Mononuclear cell (primary cell): ENCODE results near the gene RPS6KA5. TPM values are rescaled to one million over a fixed set of nuclear protein-coding genes. Genes with fewer than 3 reads are reported as not detected.
"Not testable (repeated sequence)": the region's sequence is repeated elsewhere in the genome, so short reads cannot be mapped to it uniquely, and the experiment has no call there.

ENCODE experiments used
- H3K27me3 ChIP-seq: 2 replicates; pipeline ENCODE4 v1.6.0; 2011; ENCODE audit warnings: low read length, control low read depth; ENCODE audit not compliant: insufficient read depth
- H3K4me1 ChIP-seq: 2 replicates; pipeline ENCODE4 v1.5.1; 2011; ENCODE audit warnings: mild to moderate bottlenecking, low read length, control low read depth; ENCODE audit not compliant: insufficient read depth
- H3K4me3 ChIP-seq: 2 replicates; pipeline ENCODE4 v1.5.1; 2011; ENCODE audit warnings: mild to moderate bottlenecking, low read length, moderate library complexity
- H3K9me3 ChIP-seq: 2 replicates; pipeline ENCODE4 v1.5.1; 2011; ENCODE audit warnings: low read depth, mild to moderate bottlenecking, control low read depth, low read length
- total RNA-seq: library from RNA; depleted of rRNA; stranded (reverse); fragments of >200 nt; gene quantifications from one replicate; pipeline ENCODE4 v1.2.3, GENCODE V29; 2012

Gene RPS6KA5
- total RNA-seq, 1 donor, result 12.5 TPM

DNA sequence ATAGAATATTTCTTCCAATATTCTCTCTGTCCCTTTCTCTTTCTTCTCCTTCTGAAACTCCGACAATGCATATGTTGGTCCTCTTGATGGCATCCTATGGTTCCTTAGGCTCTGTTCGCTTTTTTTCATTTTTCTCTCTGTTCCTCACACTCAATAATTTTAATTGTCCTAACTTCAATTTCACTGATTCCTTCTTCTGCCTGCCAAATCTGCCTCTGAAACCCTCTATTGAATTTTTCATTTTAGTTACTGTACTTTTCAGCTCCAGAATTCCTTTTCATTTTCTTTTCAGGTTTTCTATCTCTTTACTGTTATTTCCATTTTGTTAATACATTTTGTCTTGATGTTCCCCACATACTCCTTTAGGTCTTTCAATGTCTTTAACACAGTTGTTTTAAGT lies 177.2 kb downstream of the RPS6KA5 start:
- Histone ChIP-seq H3K27me3 (no peaks in the 10 kb centered on the region), H3K4me3 (no peak overlapping the region), H3K4me1 (no peaks in the 10 kb centered on the region), H3K9me3 (peaks cover 7% of the 10 kb centered on the region)

- H3K4me1 ChIP-seq, result no peaks in the 10 kb centered on the region
- no peak overlapping the region for H3K4me3 ChIP-seq
These were observed 180.2 kb downstream of the RPS6KA5 start for GRCh38 chr14:90880282-90880681.

GRCh38 chr14:90874599-90874998 lies 185.8 kb downstream of the RPS6KA5 start:
- no peaks in the 10 kb centered on the region for H3K4me1 ChIP-seq
- no peak overlapping the region for H3K4me3 ChIP-seq
- H3K9me3 ChIP-seq, result no peaks in the 10 kb centered on the region
- no peaks in the 10 kb centered on the region for H3K27me3 ChIP-seq

More at GRCh38 chr14:90880282-90880681, 180.2 kb downstream of the RPS6KA5 start:
- H3K9me3 ChIP-seq, result peaks cover 7% of the 10 kb centered on the region
- H3K27me3 ChIP-seq, result no peaks in the 10 kb centered on the region

- no peak overlapping the region for H3K4me3 ChIP-seq
- no peaks in the 10 kb centered on the region for H3K4me1 ChIP-seq
- no peaks in the 10 kb centered on the region for H3K27me3 ChIP-seq
- H3K9me3 ChIP-seq, result no peaks in the 10 kb centered on the region
These were observed 188.7 kb downstream of the RPS6KA5 start for GRCh38 chr14:90871605-90872233.

- Histone ChIP-seq H3K9me3 (no peaks in the 10 kb centered on the region), H3K4me1 (no peaks in the 10 kb centered on the region), H3K4me3 (no peak overlapping the region), H3K27me3 (no peaks in the 10 kb centered on the region)
These were observed 189.4 kb downstream of the RPS6KA5 start for GRCh38 chr14:90870950-90871604.

- H3K9me3 ChIP-seq, result no peaks in the 10 kb centered on the region
These were observed 192.9 kb downstream of the RPS6KA5 start for GRCh38 chr14:90867501-90867900.

DNA sequence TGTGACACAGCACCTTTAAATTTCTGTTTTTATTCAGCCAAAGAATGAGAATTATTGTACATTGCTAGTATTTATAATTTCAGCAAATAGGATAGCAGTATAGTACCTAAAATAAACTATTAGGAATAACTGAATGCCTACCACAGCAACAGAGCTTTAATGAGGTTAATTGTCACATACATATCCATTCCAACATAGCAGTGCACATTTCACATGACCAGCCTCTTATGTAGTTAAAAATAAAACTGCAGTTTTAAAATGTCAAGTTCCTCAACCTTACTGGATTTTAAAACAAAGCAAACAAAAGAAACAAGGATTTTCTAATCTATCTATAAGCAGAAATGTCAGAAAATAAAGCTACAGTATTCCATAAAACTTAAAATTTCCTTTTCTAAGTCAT lies 193.6 kb downstream of the RPS6KA5 start:
- Histone ChIP-seq H3K4me3 (no peak overlapping the region), H3K4me1 (no peaks in the 10 kb centered on the region), H3K9me3 (no peaks in the 10 kb centered on the region), H3K27me3 (no peaks in the 10 kb centered on the region)

More at GRCh38 chr14:90867501-90867900, 192.9 kb downstream of the RPS6KA5 start:
- no peaks in the 10 kb centered on the region for H3K4me1 ChIP-seq
- no peak overlapping the region for H3K4me3 ChIP-seq
- no peaks in the 10 kb centered on the region for H3K27me3 ChIP-seq

DNA sequence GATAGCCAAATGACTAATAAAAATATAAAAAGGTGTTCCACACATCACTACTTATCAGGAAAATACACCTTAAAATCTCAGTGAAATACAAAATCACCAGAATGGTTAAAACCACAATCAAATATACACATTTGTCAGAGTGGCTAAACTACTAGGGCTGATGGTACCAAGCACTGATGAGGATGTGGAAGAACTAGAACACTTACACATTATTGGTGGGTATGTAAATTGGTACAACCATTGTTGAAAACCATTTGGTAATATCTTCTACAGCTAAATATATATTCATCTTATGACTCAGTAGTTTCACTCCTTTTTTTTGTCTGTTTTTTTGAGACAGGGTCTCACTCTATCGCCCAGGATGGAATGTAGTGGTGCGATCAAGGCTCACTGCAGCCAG lies 195.7 kb downstream of the RPS6KA5 start:
- Histone ChIP-seq H3K4me3 (no peak overlapping the region), H3K4me1 (no peaks in the 10 kb centered on the region), H3K9me3 (no peaks in the 10 kb centered on the region), H3K27me3 (no peaks in the 10 kb centered on the region)

GRCh38 chr14:90858511-90858910 lies 201.9 kb downstream of the RPS6KA5 start:
- no peaks in the 10 kb centered on the region for H3K27me3 ChIP-seq
- no peak overlapping the region for H3K4me3 ChIP-seq
- H3K9me3 ChIP-seq, result no peaks in the 10 kb centered on the region
- H3K4me1 ChIP-seq, result no peaks in the 10 kb centered on the region

DNA sequence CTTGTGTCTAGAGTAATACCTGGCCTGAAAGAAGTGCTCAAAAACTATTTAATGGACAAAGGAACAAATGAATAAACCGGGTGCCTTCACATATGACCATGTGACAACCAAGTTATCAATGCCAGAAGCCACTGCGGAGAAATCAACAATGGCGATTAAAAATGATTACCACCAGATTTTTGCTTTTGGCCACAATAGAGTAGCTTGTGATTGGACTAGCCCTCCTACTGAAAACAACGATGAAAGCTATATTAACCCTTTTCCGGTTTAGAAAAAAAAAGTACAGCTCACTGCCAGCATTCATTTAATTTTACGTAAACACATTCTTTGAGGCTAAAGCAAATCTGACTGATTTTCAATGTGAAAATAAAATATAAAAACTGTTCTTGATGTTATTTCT lies 202.6 kb downstream of the RPS6KA5 start:
- Histone ChIP-seq H3K4me3 (no peak overlapping the region), H3K27me3 (no peaks in the 10 kb centered on the region), H3K9me3 (no peaks in the 10 kb centered on the region), H3K4me1 (no peaks in the 10 kb centered on the region)

DNA sequence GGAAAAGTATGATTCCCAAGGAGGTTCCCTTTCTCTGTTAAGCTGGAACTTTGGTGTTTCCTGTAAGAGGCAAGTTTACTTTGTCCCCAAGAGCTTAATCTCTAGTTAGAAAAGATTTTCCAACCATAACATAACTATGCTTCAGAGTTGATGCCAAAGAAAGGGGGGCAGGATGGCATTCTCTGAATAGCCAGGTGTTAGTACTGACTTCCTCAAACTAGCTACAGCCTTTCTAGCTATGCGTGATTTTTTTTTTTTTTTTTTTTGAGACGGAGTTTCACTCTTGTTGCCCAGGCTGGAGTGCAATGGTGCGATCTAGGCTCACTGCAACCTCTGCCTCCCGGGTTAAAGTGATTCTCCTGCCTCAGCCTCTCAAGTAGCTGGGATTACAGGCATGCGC lies 204.3 kb downstream of the RPS6KA5 start:
- not testable (repeated sequence) for H3K27me3 ChIP-seq, H3K4me3 ChIP-seq, H3K9me3 ChIP-seq, H3K4me1 ChIP-seq

GRCh38 chr14:90853116-90853515 lies 207.3 kb downstream of the RPS6KA5 start:
- Histone ChIP-seq H3K4me3 (no peak overlapping the region), H3K4me1 (no peaks in the 10 kb centered on the region), H3K9me3 (no peaks in the 10 kb centered on the region), H3K27me3 (no peaks in the 10 kb centered on the region)

DNA sequence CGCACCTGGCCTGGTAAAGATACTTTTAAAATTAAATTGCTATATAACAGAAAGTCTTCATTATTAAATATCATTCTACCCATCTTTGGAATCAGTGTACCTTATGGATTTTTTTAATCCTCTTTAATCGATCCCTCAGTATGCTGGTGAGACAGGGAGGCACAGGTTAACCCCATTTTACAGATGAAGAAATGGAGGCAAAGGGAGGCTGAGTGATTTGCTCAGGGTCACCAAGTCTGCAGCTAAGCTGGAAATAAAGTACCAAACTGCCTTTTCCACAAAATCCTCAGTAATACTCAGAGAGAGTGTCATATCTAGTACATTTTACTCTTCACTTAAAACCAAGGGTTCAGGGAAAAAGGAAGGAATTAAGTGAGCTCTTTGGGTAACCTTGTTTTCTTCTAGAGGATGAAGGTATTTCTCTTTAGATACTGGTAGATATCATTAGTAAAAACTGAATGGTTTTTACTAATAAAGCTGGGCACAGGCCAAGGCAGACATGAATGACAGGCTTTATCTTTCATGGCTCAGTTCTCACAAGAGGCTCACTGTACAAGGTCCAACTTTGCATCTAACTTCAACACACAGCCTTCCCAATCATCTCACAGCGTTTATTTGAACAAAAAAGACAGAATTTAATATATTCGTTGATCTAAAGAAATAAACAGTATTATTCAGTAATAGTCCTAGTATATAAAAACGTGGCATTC lies 209.0 kb downstream of the RPS6KA5 start:
- no peaks in the 10 kb centered on the region for H3K9me3 ChIP-seq
- H3K4me1 ChIP-seq, result no peaks in the 10 kb centered on the region
- no peaks in the 10 kb centered on the region for H3K27me3 ChIP-seq
- H3K4me3 ChIP-seq, result no peak overlapping the region

GRCh38 chr14:90850487-90850886 lies 210.0 kb downstream of the RPS6KA5 start:
- H3K4me1 ChIP-seq, result no peaks in the 10 kb centered on the region
- H3K4me3 ChIP-seq, result no peak overlapping the region
- H3K9me3 ChIP-seq, result no peaks in the 10 kb centered on the region
- H3K27me3 ChIP-seq, result no peaks in the 10 kb centered on the region

- Histone ChIP-seq H3K4me1 (no peaks in the 10 kb centered on the region), H3K27me3 (no peaks in the 10 kb centered on the region), H3K4me3 (no peak overlapping the region), H3K9me3 (no peaks in the 10 kb centered on the region)
These were observed 210.5 kb downstream of the RPS6KA5 start for GRCh38 chr14:90849787-90850444.
